Cerebellar nuclear complex (tissue), 1 donor: ENCODE data around the gene FRMD4A.
A peak's percentile ranks its signal among the peaks of the same experiment; 100 is the strongest.

Experiments used
- DNase-seq, 2 experiments: peaks; one replicate each; lab custom pipeline; 2025; lab: John Stamatoyannopoulos, UW

FRMD4A gene

DNA sequence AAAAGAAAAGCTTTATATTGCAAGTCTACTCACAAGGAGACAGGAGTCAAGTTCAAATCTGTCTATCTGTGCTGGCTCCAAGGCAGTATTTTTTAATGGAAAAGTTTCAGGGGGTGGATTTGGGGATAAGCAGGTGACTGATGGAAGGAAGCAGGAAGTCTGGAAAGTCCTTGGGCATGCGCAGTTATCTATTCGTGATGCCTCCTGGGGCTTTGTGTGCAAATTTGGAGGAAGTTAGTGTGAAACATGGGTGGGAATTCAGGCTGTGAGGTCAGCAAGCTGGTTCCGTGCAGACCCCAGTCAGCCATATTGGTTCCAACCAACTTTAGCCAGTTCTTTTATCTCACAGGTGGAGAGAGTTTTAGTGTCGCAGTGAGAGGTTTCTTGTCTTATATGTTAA lies 140.0 kb downstream of the FRMD4A start:
- DNase-seq, result no peak

DNA sequence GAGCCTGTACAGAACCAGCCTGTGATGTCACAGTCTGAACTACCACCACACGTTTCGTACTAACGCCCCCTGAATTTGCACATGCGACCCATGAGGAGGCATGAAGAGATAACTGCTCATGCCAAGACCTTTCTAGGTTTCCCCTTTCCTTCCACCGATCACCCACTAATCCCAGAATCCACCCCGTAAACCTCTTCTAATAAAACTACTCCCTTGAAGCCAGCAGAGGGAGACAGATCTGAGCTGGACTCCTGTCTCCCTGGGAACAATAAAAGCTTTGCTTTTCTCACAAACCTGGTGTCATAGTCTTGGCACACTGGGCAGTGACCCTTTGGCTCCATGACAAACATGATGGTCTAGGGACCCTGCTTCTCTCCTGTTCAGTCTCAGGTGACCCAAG lies 144.5 kb downstream of the FRMD4A start:
- DNase-seq, result no peak

DNA sequence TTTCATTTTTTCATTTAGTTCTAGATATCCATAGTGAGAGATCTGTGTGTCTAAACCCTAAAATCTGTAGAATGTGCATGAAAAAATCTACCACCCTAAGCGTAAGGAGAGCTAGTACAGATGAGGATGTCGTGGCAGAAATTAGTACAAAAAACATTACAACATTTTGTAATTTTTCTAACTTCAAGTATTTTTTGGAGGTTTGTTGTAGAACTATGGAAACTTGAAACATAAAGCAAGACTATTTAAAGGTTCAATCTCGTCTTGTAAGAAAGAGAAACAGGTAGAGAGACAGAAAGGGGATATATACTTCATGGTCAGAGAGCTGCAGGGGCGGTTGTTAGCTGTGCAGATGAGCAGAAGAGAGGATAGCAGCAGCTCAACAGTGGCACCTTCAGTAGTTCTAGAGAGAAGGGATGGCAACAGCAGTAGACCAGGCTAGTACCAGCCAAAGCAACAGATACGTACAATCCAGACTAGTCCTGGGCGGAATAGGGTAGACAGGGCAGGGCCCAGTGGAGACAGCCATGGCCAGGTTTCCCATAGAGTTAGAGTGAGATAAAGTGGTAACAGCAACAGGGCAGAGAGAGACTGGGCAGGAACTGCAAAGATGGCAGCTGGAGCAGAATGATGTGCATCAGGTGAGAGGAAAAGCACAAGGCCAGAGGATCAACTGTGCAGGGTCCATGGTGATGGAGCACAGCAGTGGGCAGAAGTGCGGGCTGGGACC lies 145.2 kb downstream of the FRMD4A start:
- DNase-seq, result no peak

GRCh38 chr10:14184841-14185315 lies 145.8 kb downstream of the FRMD4A start:
- no peak for DNase-seq

- no peak for DNase-seq
These were observed 147.9 kb downstream of the FRMD4A start for GRCh38 chr10:14182781-14183180.

- DNase-seq, result no peak
These were observed 149.2 kb downstream of the FRMD4A start for GRCh38 chr10:14181567-14181936.

GRCh38 chr10:14180911-14181566 lies 149.7 kb downstream of the FRMD4A start:
- DNase-seq, result no peak

- DNase-seq, result no peak
These were observed 151.5 kb downstream of the FRMD4A start for GRCh38 chr10:14179251-14179650.

- DNase-seq, result peak in 1 of 2 experiments; percentile 38
These were observed 156.8 kb downstream of the FRMD4A start for GRCh38 chr10:14173706-14174594.

DNA sequence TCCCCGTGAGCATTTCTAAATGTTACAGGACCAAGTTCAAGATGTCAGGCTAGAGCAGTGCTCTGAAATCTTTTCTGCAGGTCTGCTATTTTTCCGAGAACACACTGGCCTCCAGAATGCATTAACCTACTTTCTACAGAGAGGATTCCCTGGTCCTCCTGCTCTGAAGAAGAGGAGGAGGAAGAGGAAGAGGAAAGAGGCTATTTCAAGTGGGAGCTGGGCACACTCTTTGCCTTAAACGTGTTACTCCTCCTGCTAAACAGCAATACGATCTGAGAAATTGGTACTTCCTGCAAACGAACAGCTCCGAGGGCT lies 157.4 kb downstream of the FRMD4A start:
- peak; percentile 7 to 34 for DNase-seq

DNA sequence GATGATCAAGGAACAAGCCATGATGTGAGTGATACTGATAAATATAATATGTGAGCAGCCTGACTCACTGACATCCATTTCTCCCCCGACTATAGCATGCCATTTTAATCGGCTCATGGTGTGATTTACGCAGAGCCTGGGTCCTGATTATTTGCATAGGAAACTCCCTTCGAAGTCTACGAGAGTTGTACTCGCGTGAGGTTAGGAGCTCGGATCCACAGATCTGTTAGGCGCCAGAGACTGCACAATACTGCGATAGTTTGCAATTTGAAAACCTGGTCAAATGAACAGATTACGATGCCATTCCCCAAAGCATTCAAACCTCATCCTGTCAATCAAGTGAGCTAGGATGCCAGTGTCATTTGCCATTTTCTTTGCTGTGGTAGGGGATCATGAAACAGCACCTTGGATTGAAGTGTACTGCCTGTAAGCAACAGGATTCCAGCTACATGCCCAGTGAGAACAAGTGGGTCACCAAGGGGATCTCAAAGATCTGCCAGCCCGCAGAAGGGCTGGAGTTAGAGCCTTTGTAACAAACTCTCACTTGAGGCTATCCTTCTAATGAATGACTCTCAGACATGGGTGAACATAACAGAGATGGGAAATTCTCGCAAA lies 158.3 kb downstream of the FRMD4A start:
- DNase-seq, result no peak

DNA sequence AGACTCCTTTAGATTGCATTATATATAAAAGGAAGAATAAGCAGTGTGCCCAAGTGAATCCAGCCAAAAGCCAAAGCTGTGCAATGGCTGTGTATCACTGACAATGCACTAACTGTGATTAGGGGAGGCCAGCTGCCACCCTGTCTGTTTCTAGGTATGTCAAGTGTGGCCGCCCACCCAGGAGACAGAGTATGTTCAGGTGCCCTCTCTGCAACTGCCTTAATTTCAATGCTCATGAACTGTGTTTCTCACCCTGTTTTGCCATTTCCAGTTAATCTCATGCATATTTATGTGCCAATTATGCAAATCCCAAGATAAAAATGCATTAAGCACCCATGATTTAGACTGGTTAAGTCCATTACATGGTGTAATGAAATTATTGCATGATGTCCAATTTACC lies 159.4 kb downstream of the FRMD4A start:
- no peak for DNase-seq

DNA sequence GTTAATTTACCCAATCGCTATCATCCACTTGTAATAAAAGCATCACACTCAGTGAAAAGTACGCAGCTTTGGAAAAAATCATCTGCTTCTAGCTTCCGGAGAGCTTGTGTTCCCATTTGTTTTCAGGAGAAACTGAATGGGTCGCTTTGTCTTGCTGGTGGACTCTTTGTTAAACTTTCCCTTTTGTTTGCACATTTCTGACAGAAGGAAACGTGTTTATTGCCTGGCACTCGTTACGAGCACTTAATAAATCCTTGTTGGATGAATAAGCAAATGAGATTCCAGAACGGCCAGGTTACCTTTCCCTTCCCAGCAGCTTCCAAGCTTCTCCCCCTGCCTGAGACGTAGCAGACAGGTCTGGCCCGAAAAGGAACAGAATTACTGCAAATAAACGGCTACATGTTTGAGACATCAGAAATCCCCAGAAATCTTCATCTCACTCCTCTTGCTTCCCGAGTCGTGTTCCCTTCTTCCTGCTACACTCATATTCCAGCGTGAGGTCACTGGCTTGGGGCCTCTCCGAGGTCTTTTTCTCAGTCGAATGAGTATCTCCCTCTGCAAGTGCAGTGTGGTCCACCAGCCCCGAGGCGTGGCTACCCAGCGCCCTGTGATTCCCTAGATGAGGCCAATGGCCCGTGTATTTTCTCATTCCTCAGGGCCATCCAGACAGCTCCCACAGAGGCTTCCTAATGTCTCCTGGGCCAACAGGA lies 167.2 kb downstream of the FRMD4A start:
- DNase-seq, result no peak

- no peak for DNase-seq
These were observed 167.9 kb downstream of the FRMD4A start for GRCh38 chr10:14162629-14163344.

- no peak for DNase-seq
These were observed 168.7 kb downstream of the FRMD4A start for GRCh38 chr10:14162061-14162460.

DNA sequence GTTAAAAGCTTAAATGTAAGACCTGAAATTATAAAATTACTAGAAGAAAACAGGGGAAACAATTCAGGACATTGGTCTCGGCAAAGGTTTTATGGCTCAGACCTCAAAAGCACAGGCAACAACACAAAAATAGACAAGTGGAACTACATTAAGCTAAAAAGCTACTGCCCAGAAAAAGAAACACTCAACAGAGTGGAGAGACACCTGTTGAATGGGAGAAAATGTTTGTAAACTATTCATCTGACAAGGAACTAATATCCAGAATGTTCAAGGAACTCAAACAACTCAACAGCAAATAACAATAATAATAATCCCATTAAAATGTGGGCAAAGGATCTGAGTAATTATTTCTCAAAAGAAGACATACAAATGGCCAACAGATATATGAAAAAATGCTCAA lies 170.4 kb downstream of the FRMD4A start:
- DNase-seq, result no peak

GRCh38 chr10:14158575-14158974 lies 172.1 kb downstream of the FRMD4A start:
- no peak for DNase-seq

DNA sequence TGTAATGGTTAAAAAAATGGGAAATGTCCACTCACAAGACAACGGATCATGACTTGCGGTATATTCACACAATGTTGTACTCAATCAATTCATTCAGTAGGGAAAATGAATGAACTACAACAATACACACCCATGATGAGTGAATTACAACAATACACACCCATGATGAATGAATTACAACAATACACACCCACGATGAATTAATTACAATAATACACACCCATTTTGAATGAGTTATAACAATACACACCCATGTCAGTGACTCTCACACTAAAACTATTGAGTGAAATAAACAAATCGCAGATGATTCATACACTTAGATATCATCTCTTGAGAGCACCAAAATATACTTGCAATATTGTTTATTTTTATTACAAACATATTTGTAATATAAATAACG lies 174.6 kb downstream of the FRMD4A start:
- DNase-seq, result no peak

GRCh38 chr10:14153570-14154055 lies 177.1 kb downstream of the FRMD4A start:
- DNase-seq, result no peak

GRCh38 chr10:14151571-14151970 lies 179.2 kb downstream of the FRMD4A start:
- no peak for DNase-seq

DNA sequence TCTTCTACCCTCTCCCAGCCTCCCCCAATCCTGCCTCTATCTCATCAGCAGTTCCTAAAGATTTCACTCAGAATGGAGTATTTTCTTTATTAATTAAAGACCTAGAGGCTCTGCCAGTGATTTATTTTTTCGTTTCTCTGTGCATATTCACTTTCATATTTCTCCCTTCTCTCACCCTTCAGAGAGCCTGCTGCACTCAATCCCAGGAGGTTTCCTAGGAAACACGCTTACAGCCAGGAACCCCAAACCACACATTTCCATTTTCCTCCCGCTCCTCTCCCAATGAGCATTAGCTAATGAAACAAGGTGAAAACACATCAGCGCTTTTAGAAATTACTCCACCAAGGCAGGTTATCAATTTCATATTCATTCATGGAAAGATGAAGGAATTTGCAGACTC lies 180.2 kb downstream of the FRMD4A start:
- DNase-seq, result no peak
